ENCODE results near the gene ADCY9. TPM values are rescaled to one million over a fixed set of nuclear protein-coding genes. Genes with fewer than 3 reads are reported as not detected.

Gene ADCY9
- total and polyA plus RNA-seq, 2 donors (not counting 1 experiment from before 2014, with no cell fraction given), result 1.7 to 2.1 TPM

- ChIA-PET CTCF (interaction anchor here (0.9 to 2.3 kb wide), 5 partner anchors 10 to 420 kb away, joined by 3 to 18 read pairs (median 4); no protein-coding TSS in a partner anchor), POLR2A (no interaction called here)
- H3K9me3 Mint-ChIP-seq (ENCODE audit: insufficient read depth), result no peaks in the 10 kb centered on the region
- H3K4me1 ChIP-seq (ENCODE audit: control insufficient read depth in 2 of 2, insufficient read depth in 2 of 2, low read length in 2 of 2), result no peaks in the 10 kb centered on the region
- H3K4me1 Mint-ChIP-seq, result no peaks in the 10 kb centered on the region
- no peaks in the 10 kb centered on the region for H3K36me3 ChIP-seq (replicated peaks in 1 of 2; ENCODE audit: control extremely low read depth in 1 of 2, control insufficient read depth in 1 of 2, extremely low read depth in 1 of 2, insufficient read depth in 2 of 2, low read length in 1 of 2)
- intact Hi-C loops (cut with micrococcal nuclease), result no loop called here
- H2AFZ ChIP-seq (ENCODE audit: insufficient read depth, low read depth, low read length, poor library complexity, severe bottlenecking), result no peak overlapping the region
- H3K9ac ChIP-seq (ENCODE audit: low read length), result no peak overlapping the region
- DNase-seq, result peak; percentile 25
- H3K27me3 ChIP-seq (replicated peaks in 1 of 4; ENCODE audit: control extremely low read depth in 1 of 4, control insufficient read depth in 3 of 4, insufficient read depth in 4 of 4, low read length in 3 of 4), result no peaks in the 10 kb centered on the region
- no peak for ATAC-seq (ENCODE audit: low read depth)
- H3K4me3 Mint-ChIP-seq, result no peak overlapping the region
- H3K9me3 ChIP-seq (ENCODE audit: control extremely low read depth in 1 of 3, control insufficient read depth in 2 of 3, insufficient read depth in 1 of 3, low read length in 2 of 3), result no peaks in the 10 kb centered on the region
- TF ChIP-seq CTCF (IDR thresholded peaks at IDR 0.05), result no peak
- no peak for TF ChIP-seq EZH2 (IDR thresholded peaks at IDR 0.05; ENCODE audit: borderline replicate concordance, insufficient read depth, low read depth, low read length, poor library complexity, severe bottlenecking)
- H3K4me2 ChIP-seq (replicated peaks; ENCODE audit: low read depth, low read length, poor library complexity, severe bottlenecking), result no peak overlapping the region
- H3K27ac ChIP-seq (ENCODE audit: low read length in 2 of 2), result no peak overlapping the region
- H3K27me3 Mint-ChIP-seq, result peaks cover 4% of the 10 kb centered on the region
- H3K4me3 ChIP-seq (ENCODE audit: control extremely low read depth in 1 of 5, extremely low read depth in 1 of 5, insufficient read depth in 1 of 5, low read depth in 2 of 5, low read length in 4 of 5), result no peak overlapping the region
- 23% methylated on average over 22 of the region's 22 CpGs for WGBS (ENCODE audit: insufficient coverage)
- H3K79me2 ChIP-seq (ENCODE audit: control insufficient read depth, insufficient read depth, low read length), result no peaks in the 10 kb centered on the region
- H4K20me1 ChIP-seq (ENCODE audit: control insufficient read depth, insufficient read depth, low read length, poor library complexity, severe bottlenecking), result no peaks in the 10 kb centered on the region
- H3K27ac Mint-ChIP-seq, result no peak overlapping the region
Measured at GRCh38 chr16:3983081-3983520, 133.1 kb downstream of the ADCY9 start.

GRCh38 chr16:3982216-3982615, 134.0 kb downstream of the ADCY9 start:
- Histone ChIP-seq H3K9me3 (ENCODE audit: control extremely low read depth in 1 of 3, control insufficient read depth in 2 of 3, insufficient read depth in 1 of 3, low read length in 2 of 3) (no peaks in the 10 kb centered on the region), H3K27me3 (replicated peaks in 1 of 4; ENCODE audit: control extremely low read depth in 1 of 4, control insufficient read depth in 3 of 4, insufficient read depth in 4 of 4, low read length in 3 of 4) (no peaks in the 10 kb centered on the region), H3K4me3 (ENCODE audit: control extremely low read depth in 1 of 5, extremely low read depth in 1 of 5, insufficient read depth in 1 of 5, low read depth in 2 of 5, low read length in 4 of 5) (no peak overlapping the region), H4K20me1 (ENCODE audit: control insufficient read depth, insufficient read depth, low read length, poor library complexity, severe bottlenecking) (no peaks in the 10 kb centered on the region), H3K9ac (ENCODE audit: low read length) (no peak overlapping the region), H3K36me3 (replicated peaks in 1 of 2; ENCODE audit: control extremely low read depth in 1 of 2, control insufficient read depth in 1 of 2, extremely low read depth in 1 of 2, insufficient read depth in 2 of 2, low read length in 1 of 2) (no peaks in the 10 kb centered on the region), H3K79me2 (ENCODE audit: control insufficient read depth, insufficient read depth, low read length) (no peaks in the 10 kb centered on the region), H3K4me2 (replicated peaks; ENCODE audit: low read depth, low read length, poor library complexity, severe bottlenecking) (no peak overlapping the region), H2AFZ (ENCODE audit: insufficient read depth, low read depth, low read length, poor library complexity, severe bottlenecking) (no peak overlapping the region), H3K4me1 (ENCODE audit: control insufficient read depth in 2 of 2, insufficient read depth in 2 of 2, low read length in 2 of 2) (no peaks in the 10 kb centered on the region), H3K27ac (ENCODE audit: low read length in 2 of 2) (no peak overlapping the region)
- intact Hi-C loops (cut with micrococcal nuclease), result no loop called here
- ChIA-PET CTCF (interaction anchor here (0.5 to 2.3 kb wide), 3 partner anchors 272 to 421 kb away, joined by 3 to 18 read pairs (median 3); no protein-coding TSS in a partner anchor), POLR2A (no interaction called here)
- ATAC-seq (ENCODE audit: low read depth), result no peak
- Mint-ChIP-seq H3K27me3 (peaks cover 4% of the 10 kb centered on the region), H3K9me3 (ENCODE audit: insufficient read depth) (no peaks in the 10 kb centered on the region), H3K4me1 (no peaks in the 10 kb centered on the region), H3K27ac (no peak overlapping the region), H3K4me3 (no peak overlapping the region)
- TF ChIP-seq CTCF (IDR thresholded peaks at IDR 0.05), result no peak
- no peak for TF ChIP-seq EZH2 (IDR thresholded peaks at IDR 0.05; ENCODE audit: borderline replicate concordance, insufficient read depth, low read depth, low read length, poor library complexity, severe bottlenecking)
- WGBS (ENCODE audit: insufficient coverage), result 96% methylated on average over 13 of the region's 13 CpGs
- no peak for DNase-seq

All from B cell (primary cell).